ENCODE results near the gene GPR155.
"Not testable (repeated sequence)": the region's sequence is repeated elsewhere in the genome, so short reads cannot be mapped to it uniquely, and the experiment has no call there.

GPR155 gene

GRCh38 chr2:174495365-174496012 lies 8.7 kb upstream of the GPR155 start:
- Histone ChIP-seq H3K4me1 (ENCODE audit: control insufficient read depth in 1 of 2, insufficient read depth in 1 of 2, low read depth in 1 of 2, low read length in 1 of 2) (peaks cover 12 to 22% of the 10 kb centered on the region in 2 experiments), H3K27ac (no peak overlapping the region), H3K36me3 (no peaks in the 10 kb centered on the region), H3K9me3 (no peaks in the 10 kb centered on the region), H3K27me3 (no peaks in the 10 kb centered on the region), H3K4me3 (ENCODE audit: low read depth in 1 of 2, low read length in 1 of 2) (no peak overlapping the region)
- TF ChIP-seq, protein P1, sequence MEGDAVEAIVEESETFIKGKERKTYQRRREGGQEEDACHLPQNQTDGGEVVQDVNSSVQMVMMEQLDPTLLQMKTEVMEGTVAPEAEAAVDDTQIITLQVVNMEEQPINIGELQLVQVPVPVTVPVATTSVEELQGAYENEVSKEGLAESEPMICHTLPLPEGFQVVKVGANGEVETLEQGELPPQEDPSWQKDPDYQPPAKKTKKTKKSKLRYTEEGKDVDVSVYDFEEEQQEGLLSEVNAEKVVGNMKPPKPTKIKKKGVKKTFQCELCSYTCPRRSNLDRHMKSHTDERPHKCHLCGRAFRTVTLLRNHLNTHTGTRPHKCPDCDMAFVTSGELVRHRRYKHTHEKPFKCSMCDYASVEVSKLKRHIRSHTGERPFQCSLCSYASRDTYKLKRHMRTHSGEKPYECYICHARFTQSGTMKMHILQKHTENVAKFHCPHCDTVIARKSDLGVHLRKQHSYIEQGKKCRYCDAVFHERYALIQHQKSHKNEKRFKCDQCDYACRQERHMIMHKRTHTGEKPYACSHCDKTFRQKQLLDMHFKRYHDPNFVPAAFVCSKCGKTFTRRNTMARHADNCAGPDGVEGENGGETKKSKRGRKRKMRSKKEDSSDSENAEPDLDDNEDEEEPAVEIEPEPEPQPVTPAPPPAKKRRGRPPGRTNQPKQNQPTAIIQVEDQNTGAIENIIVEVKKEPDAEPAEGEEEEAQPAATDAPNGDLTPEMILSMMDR (IDR thresholded peaks at IDR 0.05): no peak

DNA sequence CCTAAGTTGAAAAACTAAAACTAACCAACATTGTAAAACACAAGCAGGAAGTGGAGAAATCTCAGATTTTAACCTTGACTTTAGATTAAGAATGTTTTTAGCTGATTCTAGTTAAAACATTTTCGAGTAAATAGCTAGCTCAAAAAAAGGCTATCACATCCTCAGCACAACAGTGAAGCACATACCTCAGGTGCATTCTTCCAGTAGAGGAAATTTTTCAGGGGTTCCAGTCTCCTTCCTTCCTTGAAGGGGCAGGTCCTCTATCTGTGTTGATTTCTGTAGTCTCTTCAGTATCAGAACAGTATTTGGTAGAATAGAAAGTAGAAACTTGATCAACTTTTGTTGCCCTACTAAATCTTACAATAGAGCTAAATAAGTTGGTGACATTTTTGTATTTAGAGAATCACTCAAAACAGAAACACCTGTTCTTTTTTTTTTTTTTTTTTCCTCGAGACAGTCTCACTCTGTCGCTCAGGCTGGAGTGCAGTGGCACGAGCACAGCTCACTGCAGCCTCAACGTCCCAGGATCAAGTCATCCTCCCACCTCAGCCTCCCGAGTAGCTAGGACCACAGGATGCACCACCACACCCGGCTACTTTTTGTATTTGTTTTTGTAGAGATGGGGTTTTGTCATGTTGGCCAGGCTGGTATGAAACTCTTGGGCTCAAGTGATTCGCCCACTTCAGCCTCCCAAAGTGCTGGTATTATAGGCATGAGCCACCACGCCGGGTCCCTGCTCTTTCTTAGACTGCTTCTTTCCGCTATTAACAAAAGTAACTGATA lies 6.9 kb upstream of the GPR155 start:
- Histone ChIP-seq H3K27me3 (no peaks in the 10 kb centered on the region), H3K4me1 (ENCODE audit: control insufficient read depth in 1 of 2, insufficient read depth in 1 of 2, low read depth in 1 of 2, low read length in 1 of 2) (peaks cover 12 to 22% of the 10 kb centered on the region in 2 experiments), H3K9me3 (no peaks in the 10 kb centered on the region), H3K27ac (peak overlapping the region; percentile 87), H3K36me3 (no peaks in the 10 kb centered on the region), H3K4me3 (ENCODE audit: low read depth in 1 of 2, low read length in 1 of 2) (peak overlapping the region; percentile 37 to 42)
- TF ChIP-seq, protein P1 (IDR thresholded peaks at IDR 0.05): no peak

DNA sequence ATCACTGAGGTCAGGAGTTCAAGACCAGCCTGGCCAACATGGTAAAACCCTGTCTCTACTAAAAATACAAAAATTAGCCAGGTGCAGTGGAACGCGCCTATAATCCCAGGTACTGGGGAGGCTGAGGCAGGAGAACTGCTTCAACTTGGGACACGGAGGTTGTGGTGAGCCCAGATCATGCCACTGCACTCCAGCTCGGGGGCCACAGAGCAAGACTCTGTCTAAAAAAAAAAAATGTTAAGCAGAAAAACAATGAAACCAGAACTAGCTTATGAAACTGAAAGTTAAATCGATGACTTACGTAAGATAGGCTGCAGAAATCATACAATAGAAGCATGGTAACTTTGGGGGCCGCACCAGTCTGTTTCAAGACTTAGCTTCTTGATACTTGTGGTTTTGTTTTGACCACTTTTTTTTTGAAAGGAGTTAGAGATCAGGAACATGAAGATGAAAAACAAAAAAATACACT lies 6.2 kb upstream of the GPR155 start:
- H3K27me3 ChIP-seq: no peaks in the 10 kb centered on the region
- peak overlapping the region; percentile 37 to 42 for H3K4me3 ChIP-seq (ENCODE audit: low read depth in 1 of 2, low read length in 1 of 2)
- H3K4me1 ChIP-seq (ENCODE audit: control insufficient read depth in 1 of 2, insufficient read depth in 1 of 2, low read depth in 1 of 2, low read length in 1 of 2): peaks cover 12 to 22% of the 10 kb centered on the region in 2 experiments
- TF ChIP-seq, protein P1 (IDR thresholded peaks at IDR 0.05): no peak
- H3K27ac ChIP-seq: peak overlapping the region; percentile 87
- no peaks in the 10 kb centered on the region for H3K36me3 ChIP-seq
- no peaks in the 10 kb centered on the region for H3K9me3 ChIP-seq

DNA sequence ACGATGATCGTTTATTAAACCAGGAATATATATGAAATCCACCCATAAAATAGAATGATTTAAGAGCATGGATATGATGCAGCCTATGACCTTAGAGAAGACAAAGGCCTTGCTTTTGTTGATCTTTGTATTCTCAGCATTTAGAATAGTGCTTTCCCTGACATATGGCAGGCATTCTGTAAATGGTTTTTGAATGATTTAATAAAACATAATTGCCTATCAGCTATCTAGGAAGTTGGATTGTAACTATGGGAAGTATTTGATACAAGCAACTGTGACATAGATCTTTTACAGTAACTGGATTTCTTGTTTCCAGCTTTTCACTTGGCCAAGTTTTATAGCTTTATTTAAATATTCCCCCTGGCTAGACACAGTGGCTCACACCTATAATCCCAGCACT lies 5.1 kb upstream of the GPR155 start:
- Histone ChIP-seq H3K36me3 (no peaks in the 10 kb centered on the region), H3K4me3 (ENCODE audit: low read depth in 1 of 2, low read length in 1 of 2) (no peak overlapping the region), H3K4me1 (ENCODE audit: control insufficient read depth in 1 of 2, insufficient read depth in 1 of 2, low read depth in 1 of 2, low read length in 1 of 2) (peaks cover 17 to 29% of the 10 kb centered on the region in 2 experiments), H3K27me3 (no peaks in the 10 kb centered on the region), H3K9me3 (no peaks in the 10 kb centered on the region), H3K27ac (no peak overlapping the region)
- TF ChIP-seq, protein P1 (IDR thresholded peaks at IDR 0.05): no peak

- peaks cover 14% of the 10 kb centered on the region for H3K27me3 ChIP-seq
- H3K4me1 ChIP-seq (ENCODE audit: control insufficient read depth in 1 of 2, insufficient read depth in 1 of 2, low read depth in 1 of 2, low read length in 1 of 2): peaks cover 32 to 40% of the 10 kb centered on the region in 2 experiments
- H3K36me3 ChIP-seq: no peaks in the 10 kb centered on the region
- no peak overlapping the region for H3K4me3 ChIP-seq (ENCODE audit: low read depth in 1 of 2, low read length in 1 of 2)
- TF ChIP-seq, protein P1 (IDR thresholded peaks at IDR 0.05): no peak
- H3K27ac ChIP-seq: no peak overlapping the region
- H3K9me3 ChIP-seq: no peaks in the 10 kb centered on the region
Measured at GRCh38 chr2:174490051-174490450, 3.2 kb upstream of the GPR155 start.

GRCh38 chr2:174489520-174489919 lies 2.7 kb upstream of the GPR155 start:
- H3K27ac ChIP-seq; H3K9me3 ChIP-seq; H3K4me3 ChIP-seq (ENCODE audit: low read depth in 1 of 2, low read length in 1 of 2); H3K36me3 ChIP-seq: not testable (repeated sequence)
- Histone ChIP-seq H3K4me1 (ENCODE audit: control insufficient read depth in 1 of 2, insufficient read depth in 1 of 2, low read depth in 1 of 2, low read length in 1 of 2) (peaks cover 32 to 40% of the 10 kb centered on the region in 2 experiments), H3K27me3 (peaks cover 19% of the 10 kb centered on the region)
